Glomerular visceral epithelial cell (primary cell): ENCODE data around the gene MYBBP1A.

Experiments
- DNase-seq: peaks from one replicate; pipeline ENCODE4 v3.0.0-alpha.2; 2016; ENCODE audit errors: extremely low spot score

Gene MYBBP1A

GRCh38 chr17:4572131-4572530 lies 16.9 kb upstream of the MYBBP1A start:
- DNase-seq = no peak

DNA sequence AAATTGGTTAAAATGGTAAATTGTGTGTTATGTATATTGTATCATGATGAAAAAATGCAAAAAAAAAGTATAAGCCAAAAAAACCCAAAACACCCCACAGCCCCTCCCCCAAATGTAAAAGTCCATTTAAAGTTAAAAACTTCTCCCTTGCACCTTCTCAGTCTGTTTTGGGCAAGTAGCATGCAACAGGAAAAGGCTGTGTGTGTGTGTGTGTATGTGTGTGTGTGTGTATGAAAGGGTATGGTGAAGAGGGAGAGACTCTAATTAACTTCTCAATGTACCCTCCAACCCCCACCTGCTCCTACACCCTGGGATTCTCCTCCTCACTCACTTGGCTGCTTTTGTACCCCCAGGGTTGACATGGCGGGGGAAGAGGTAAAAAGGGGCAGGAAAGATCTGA lies 14.4 kb upstream of the MYBBP1A start:
- no peak for DNase-seq

DNA sequence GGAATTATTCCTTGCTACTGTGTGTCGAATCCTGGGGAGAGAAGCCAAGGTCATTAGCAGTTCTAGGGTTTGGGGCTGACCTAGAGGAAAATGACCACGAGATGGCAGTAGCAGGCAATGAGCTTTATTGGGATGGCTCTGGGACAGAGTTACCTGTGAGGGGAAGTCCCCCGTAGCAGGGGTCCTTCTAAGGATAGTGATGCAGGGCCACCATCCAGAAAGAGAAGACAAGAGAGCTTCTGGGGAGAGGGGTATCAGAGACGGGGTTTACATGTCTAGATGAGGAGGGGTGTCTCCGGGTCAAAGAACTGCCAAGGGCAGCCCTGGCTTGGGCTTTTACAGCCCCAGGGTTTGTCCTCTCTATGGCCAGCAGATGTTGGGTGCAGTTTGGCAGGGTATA lies 11.6 kb upstream of the MYBBP1A start:
- DNase-seq = peak; percentile 57

GRCh38 chr17:4565209-4566141 lies 10.3 kb upstream of the MYBBP1A start:
- peak; percentile 79 for DNase-seq

- DNase-seq = no peak
Observed at GRCh38 chr17:4562015-4562969, 7.1 kb upstream of the MYBBP1A start.

- DNase-seq = no peak
Observed at GRCh38 chr17:4560837-4561256, 5.7 kb upstream of the MYBBP1A start.

DNA sequence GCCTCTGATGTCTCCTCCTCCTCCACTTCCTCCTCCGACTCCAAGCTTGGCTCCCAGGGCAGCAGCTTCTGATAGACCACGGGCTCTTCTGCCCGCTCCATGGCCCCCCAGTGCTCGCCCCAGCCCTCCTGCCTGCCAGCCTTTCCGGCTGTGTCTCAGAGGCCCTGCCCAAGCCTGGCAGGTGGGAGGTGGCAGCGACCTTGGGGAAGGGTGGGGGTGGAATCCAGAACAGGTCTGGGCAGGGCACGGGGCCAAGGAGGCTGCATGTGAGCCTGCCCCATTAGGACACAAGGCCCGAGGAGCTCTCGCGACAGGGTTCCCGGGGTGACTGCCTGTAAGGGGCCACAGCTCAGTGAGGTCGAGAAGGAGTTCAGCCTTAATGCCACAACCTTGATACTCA lies 5.2 kb upstream of the MYBBP1A start, which contains the start of gene GGT6:
Gene GGT6 (minus strand): TSS at position 157 of the 400 bp plus-strand sequence. CDS start 56 bp downstream, at position 101.
- DNase-seq = no peak

DNA sequence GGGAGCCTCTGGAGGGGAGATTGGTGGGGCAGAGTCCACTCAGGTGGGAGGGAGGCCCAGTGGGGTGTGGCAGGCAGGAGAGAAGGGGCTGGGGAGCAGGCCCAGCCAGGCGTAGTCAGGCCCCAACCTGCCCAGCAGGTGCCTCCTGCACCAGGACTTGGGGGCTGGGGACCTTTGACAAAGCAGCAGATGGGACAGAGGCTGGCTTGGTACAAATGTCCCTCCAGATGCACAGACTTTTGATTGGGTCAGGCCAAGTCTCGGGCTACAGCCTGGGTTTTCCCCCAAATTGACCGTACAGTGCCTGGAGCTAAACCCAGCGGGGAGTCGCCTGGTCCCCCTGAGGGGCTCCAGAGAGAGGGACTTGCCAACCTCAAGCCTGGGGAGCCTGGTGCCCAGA lies 4.8 kb upstream of the MYBBP1A start:
- DNase-seq = no peak

DNA sequence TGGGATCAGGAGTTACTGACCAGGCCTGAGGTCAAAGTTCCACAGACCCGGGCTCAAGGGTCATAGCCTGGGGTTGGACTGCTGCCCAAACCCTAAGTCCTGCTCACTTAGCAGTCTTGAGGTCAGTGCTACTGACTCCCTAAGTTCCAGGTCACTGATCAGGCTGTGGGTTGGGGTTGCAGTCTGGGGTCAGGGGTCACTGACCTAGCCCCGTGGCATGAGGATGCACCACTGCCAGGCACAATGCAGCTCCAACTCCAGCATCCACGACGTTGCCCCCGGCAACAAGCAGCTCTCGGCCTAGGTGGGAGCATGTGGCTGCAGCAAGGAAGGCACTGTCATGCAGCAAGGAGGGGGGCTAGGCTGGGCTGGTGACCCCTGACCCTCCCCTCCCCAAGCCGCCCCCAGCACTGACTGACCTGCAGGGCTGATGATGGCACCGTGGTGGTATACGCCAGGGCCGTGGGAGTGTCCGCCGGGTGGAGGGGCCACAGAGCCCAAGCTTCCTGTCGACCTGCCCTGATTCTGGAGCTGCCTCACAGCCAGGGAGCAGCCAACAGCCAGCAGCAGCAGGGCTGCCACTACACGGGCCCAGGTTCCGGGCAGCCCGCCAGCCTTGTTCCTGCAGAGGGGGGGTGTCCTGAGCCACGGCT lies 4.1 kb upstream of the MYBBP1A start:
- no peak for DNase-seq

GRCh38 chr17:4558347-4558971 lies 3.3 kb upstream of the MYBBP1A start:
- no peak for DNase-seq

GRCh38 chr17:4557626-4558346 lies 2.6 kb upstream of the MYBBP1A start:
- no peak for DNase-seq

GRCh38 chr17:4556996-4557395 lies 1.8 kb upstream of the MYBBP1A start:
- no peak for DNase-seq

GRCh38 chr17:4555873-4556759 lies 932 bp upstream of the MYBBP1A start:
- no peak for DNase-seq

DNA sequence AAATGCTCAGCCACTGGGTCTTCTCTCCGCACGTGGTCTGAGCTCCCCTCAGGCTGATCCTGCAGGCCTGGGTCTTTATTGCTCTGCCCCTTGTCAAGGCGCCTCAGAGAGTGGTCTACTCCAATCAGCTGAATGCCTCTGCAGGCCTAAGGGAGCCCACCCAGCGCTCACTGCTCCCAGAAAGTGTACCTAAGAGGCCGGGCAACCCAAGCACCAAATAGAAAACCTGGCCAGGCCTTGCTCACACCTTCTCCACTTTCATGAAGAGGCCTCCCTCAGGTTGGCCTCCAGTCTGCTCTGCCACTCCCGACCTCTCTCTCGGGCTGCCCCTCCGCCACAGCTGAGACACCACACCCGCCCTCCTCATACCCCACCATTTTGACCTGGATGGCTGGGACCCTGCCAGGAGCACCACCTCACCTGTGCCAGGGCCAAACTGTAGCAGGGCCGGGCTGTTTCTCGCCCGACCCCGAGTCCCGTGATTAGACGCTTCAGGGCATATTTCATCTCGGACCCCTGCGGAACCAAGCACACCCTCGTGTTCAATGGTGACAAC lies 665 bp downstream of the MYBBP1A start:
- no peak for DNase-seq

DNA sequence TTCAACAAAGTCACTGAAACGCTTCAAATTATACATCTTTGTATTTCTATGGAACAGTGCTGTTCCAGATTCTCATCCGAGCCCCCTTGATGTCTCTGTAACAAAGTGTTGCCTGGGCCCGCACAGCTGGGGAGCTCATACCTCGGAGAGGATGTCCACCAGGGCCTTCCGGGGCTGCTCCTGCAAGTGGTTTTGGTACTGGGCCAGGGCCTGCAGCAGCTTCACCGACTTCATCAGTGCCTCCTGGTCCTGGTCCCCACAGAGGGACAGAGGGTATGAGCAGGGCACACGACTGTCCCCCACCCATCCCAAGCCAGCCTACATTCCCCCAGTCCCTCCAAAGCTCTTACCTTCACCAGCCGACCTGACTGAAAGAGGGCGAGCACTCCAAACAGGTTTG lies 1.5 kb downstream of the MYBBP1A start:
- no peak for DNase-seq

DNA sequence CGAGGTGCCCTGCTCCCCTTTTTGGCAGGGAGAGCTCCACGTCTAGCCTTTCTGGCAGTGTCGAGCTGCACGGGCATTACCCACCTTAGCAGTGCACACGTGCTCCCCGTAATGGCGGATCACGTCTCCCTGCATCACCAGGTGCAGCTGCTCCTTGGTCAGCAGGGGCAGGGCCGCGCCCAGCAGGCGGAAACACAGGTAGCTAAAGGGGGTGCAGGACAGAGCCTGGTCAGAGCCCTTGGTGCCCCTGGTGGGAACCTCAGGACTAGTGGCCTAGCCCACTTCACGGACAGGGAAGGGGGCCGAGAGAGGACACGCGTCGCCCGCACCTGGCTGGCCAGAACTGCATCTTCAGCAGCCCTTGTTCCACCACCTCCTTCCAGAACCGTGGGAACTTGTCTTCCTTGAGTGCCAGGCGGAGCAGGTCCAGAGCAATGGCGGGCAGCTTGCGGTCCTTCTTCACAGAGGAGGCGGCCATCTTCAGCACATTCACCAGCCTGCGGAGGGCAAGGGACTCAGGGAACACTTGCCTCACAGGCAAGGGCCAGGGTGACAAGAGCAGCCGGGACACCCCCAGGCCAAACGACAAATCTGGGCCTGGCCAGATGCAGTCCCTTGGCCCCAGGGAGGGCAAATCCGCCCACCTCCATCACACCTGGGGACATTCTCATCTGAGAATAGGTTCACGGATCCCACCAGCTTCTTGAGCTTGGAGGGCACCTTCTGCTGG lies 3.2 kb downstream of the MYBBP1A start:
- DNase-seq = no peak

GRCh38 chr17:4551141-4551540 lies 4.0 kb downstream of the MYBBP1A start:
- DNase-seq = no peak

GRCh38 chr17:4550534-4551039 lies 4.6 kb downstream of the MYBBP1A start:
- DNase-seq = no peak
